GM19193 (cell line): ENCODE data around the gene CRYBB3.

Source experiments
- POLR2A ChIP-seq: IDR thresholded peaks from 4 replicates; pipeline ENCODE4 v1.6.1; 2011; ENCODE audit not compliant: insufficient read depth, insufficient read length; ENCODE audit errors: extremely low read depth

CRYBB3 gene

GRCh38 chr22:25219211-25219689 lies 19.6 kb downstream of the CRYBB3 start, which contains the start of gene CRYBB2:
Gene CRYBB2, plus strand, starts transcription at chr22:25219639. Its CDS starts 1,791 bp downstream, at chr22:25221430.
- no peak for TF ChIP-seq POLR2A

- TF ChIP-seq POLR2A: no peak
These were observed 20.3 kb downstream of the CRYBB3 start for GRCh38 chr22:25219948-25220442.

GRCh38 chr22:25221790-25222189 lies 22.1 kb downstream of the CRYBB3 start:
- TF ChIP-seq POLR2A: no peak

- TF ChIP-seq POLR2A: no peak
These were observed 23.7 kb downstream of the CRYBB3 start for GRCh38 chr22:25223269-25223850.

GRCh38 chr22:25228822-25229221 lies 29.2 kb downstream of the CRYBB3 start:
- TF ChIP-seq POLR2A: no peak

GRCh38 chr22:25232301-25232700 lies 32.6 kb downstream of the CRYBB3 start:
- no peak for TF ChIP-seq POLR2A

- no peak for TF ChIP-seq POLR2A
These were observed 36.1 kb downstream of the CRYBB3 start for GRCh38 chr22:25235547-25236290.

- TF ChIP-seq POLR2A: no peak
These were observed 36.8 kb downstream of the CRYBB3 start for GRCh38 chr22:25236417-25236816.

GRCh38 chr22:25237503-25237902 lies 37.8 kb downstream of the CRYBB3 start:
- TF ChIP-seq POLR2A: no peak
